Vagina (tissue), 2 donors: ENCODE data around the gene CASP5. TPM values are rescaled to one million over a fixed set of nuclear protein-coding genes. Genes with fewer than 3 reads are reported as not detected.
A peak's percentile ranks its signal among the peaks of the same experiment; 100 is the strongest.

Experiments used
- DNase-seq, 2 donors: peaks; one replicate each; pipeline ENCODE4 v3.0.0-alpha.2; 2017; ENCODE audit errors: extremely low spot score in 2 of 2
- H3K27ac ChIP-seq: fragments of 200-600 bp; sonication (generic); one replicate; pipeline ENCODE4 v1.5.1; 2019
- H3K27me3 ChIP-seq: fragments of 200-600 bp; sonication (generic); one replicate; pipeline ENCODE4 v1.5.1; 2019
- H3K36me3 ChIP-seq, 2 donors: fragments of 200-600 bp; sonication (generic); one replicate each; pipeline ENCODE4 v1.5.1; 2017 to 2019
- H3K4me1 ChIP-seq: fragments of 200-600 bp; sonication (generic); one replicate; pipeline ENCODE4 v1.5.1; 2019
- H3K4me3 ChIP-seq, 2 donors: fragments of 200-600 bp; sonication (generic); 1 replicate in 1 of 2; 2 replicates in 1 of 2; pipeline ENCODE4 v1.5.1; 2016 to 2019
- H3K9me3 ChIP-seq: fragments of 200-600 bp; sonication (generic); one replicate; pipeline ENCODE4 v1.5.1; 2019
- POLR2A ChIP-seq, 2 donors: fragments of 450-650 bp; IDR thresholded peaks; one replicate each; pipeline ENCODE4 v1.6.1; 2017; ENCODE audit warnings: antibody characterized with exemption in 2 of 2, mild to moderate bottlenecking in 2 of 2, moderate library complexity in 2 of 2
- POLR2AphosphoS5 ChIP-seq, 2 donors: sonication (generic); formaldehyde crosslinking; IDR thresholded peaks; one replicate each; pipeline ENCODE4 v1.9.0; 2017; ENCODE audit warnings: antibody characterized with exemption in 2 of 2, mild to moderate bottlenecking in 2 of 2, low read depth in 1 of 2; ENCODE audit not compliant: insufficient read depth in 1 of 2
- intact Hi-C: fragments of 100-400 bp; cut with DNase I; formaldehyde crosslinking; loops from one replicate; pipeline ENCODE4 v1.15.1; 2023
- total RNA-seq: library from RNA; depleted of rRNA; stranded (reverse); fragments of >200 nt; gene quantifications from one replicate; pipeline ENCODE4 v1.2.3, GENCODE V29; 2016
- TF ChIP-seq, protein P1 (sequence below), 3 experiments: fragments of 450-650 bp in 2 of 3; fragments of 200-600 bp in 1 of 3; sonication (generic) in 1 of 3; IDR thresholded peaks; one replicate each; pipeline ENCODE4 v1.5.1; 2017 to 2019; ENCODE audit warnings: antibody characterized with exemption in 3 of 3, mild to moderate bottlenecking in 2 of 3, moderate library complexity in 2 of 3

The CASP5 gene
- total RNA-seq, 1 donor from 2014 or later: not detected

DNA sequence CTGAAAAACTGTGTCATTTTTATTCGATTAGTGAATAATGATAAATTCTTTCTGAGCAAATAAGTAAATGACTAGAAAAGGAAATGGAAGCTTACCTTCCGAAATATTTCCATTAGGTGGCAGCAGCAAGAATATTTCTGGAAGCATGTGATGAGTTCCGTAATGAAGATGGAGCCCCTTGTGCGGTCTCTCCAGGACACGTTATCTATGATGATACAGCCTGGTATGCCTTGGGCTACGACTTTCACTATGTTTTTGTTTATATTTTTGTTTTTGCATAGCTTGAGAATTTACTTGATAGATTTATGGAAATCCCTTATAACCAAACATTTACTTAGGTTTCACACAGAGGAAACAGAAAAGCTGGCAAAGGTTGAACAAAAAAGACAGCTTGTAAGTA is 25.7 kb downstream of the CASP5 start:
- no peaks in the 10 kb centered on the region for H3K9me3 ChIP-seq
- no peaks in the 10 kb centered on the region for H3K27me3 ChIP-seq
- TF ChIP-seq POLR2AphosphoS5 (IDR thresholded peaks at IDR 0.05; ENCODE audit: insufficient read depth in 1 of 2, low read depth in 1 of 2) (no peak), POLR2A (IDR thresholded peaks at IDR 0.05) (no peak)
- TF ChIP-seq, protein P1, sequence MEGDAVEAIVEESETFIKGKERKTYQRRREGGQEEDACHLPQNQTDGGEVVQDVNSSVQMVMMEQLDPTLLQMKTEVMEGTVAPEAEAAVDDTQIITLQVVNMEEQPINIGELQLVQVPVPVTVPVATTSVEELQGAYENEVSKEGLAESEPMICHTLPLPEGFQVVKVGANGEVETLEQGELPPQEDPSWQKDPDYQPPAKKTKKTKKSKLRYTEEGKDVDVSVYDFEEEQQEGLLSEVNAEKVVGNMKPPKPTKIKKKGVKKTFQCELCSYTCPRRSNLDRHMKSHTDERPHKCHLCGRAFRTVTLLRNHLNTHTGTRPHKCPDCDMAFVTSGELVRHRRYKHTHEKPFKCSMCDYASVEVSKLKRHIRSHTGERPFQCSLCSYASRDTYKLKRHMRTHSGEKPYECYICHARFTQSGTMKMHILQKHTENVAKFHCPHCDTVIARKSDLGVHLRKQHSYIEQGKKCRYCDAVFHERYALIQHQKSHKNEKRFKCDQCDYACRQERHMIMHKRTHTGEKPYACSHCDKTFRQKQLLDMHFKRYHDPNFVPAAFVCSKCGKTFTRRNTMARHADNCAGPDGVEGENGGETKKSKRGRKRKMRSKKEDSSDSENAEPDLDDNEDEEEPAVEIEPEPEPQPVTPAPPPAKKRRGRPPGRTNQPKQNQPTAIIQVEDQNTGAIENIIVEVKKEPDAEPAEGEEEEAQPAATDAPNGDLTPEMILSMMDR (IDR thresholded peaks at IDR 0.05): no peak
- intact Hi-C loops: no loop called here
- no peaks in the 10 kb centered on the region for H3K4me1 ChIP-seq
- DNase-seq: no peak
- H3K36me3 ChIP-seq: no peaks in the 10 kb centered on the region
- H3K27ac ChIP-seq: no peak overlapping the region
- H3K4me3 ChIP-seq: no peak overlapping the region

- H3K27ac ChIP-seq: no peak overlapping the region
- no peaks in the 10 kb centered on the region for H3K4me1 ChIP-seq
- H3K36me3 ChIP-seq: no peaks in the 10 kb centered on the region
- intact Hi-C loops: no loop called here
- TF ChIP-seq POLR2AphosphoS5 (IDR thresholded peaks at IDR 0.05; ENCODE audit: insufficient read depth in 1 of 2, low read depth in 1 of 2) (no peak), POLR2A (IDR thresholded peaks at IDR 0.05) (no peak)
- TF ChIP-seq, protein P1 (IDR thresholded peaks at IDR 0.05): no peak
- H3K4me3 ChIP-seq: no peak overlapping the region
- H3K27me3 ChIP-seq: no peaks in the 10 kb centered on the region
- DNase-seq: no peak
- H3K9me3 ChIP-seq: no peaks in the 10 kb centered on the region
Measured at GRCh38 chr11:104995001-104995408, 28.0 kb downstream of the CASP5 start.

DNA sequence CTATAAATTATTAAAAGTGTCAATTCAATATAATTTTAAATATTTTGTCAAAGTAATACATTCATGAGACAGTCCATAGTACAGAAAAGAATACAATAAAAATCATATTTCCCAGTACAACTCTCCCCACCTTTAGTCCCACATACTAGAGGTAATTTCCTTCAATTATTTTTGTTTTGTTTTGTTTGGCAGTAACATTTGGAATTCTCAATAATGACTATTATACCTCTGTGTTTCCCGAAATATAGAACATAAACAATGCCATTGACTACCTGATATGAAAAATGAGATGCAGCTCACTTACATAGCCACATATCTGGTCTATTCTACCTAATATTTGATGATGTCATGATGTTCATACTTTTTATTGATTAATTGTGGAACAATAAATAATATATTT is 30.2 kb downstream of the CASP5 start:
- no peak overlapping the region for H3K27ac ChIP-seq
- DNase-seq: no peak
- H3K4me1 ChIP-seq: no peaks in the 10 kb centered on the region
- H3K9me3 ChIP-seq: no peaks in the 10 kb centered on the region
- intact Hi-C loops: no loop called here
- no peaks in the 10 kb centered on the region for H3K36me3 ChIP-seq
- TF ChIP-seq POLR2A (IDR thresholded peaks at IDR 0.05) (no peak), POLR2AphosphoS5 (IDR thresholded peaks at IDR 0.05; ENCODE audit: insufficient read depth in 1 of 2, low read depth in 1 of 2) (peak in 1 of 2 donors; percentile 29)
- TF ChIP-seq, protein P1 (IDR thresholded peaks at IDR 0.05): no peak
- no peaks in the 10 kb centered on the region for H3K27me3 ChIP-seq
- H3K4me3 ChIP-seq: no peak overlapping the region

DNA sequence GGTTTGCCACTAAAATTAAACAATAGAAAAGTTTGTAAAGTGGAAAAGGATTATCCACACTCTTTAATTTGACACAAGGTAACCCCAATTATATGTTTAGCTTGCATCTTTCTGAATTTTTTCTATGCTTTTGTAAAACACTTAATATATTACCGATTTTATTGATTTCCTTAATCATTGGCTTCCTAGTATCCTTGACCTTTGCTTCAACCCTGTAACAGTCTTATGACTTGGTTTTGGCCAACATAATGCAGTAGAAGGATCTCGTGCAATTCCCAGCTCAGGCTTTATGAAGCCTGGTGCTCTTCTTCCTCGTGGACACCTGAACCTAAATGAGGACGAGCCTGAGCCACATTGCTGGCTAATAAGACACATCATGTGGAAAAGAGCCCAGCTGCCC is 31.0 kb downstream of the CASP5 start:
- H3K36me3 ChIP-seq: no peaks in the 10 kb centered on the region
- DNase-seq: no peak
- no peaks in the 10 kb centered on the region for H3K4me1 ChIP-seq
- intact Hi-C loops: no loop called here
- H3K27me3 ChIP-seq: no peaks in the 10 kb centered on the region
- H3K9me3 ChIP-seq: no peaks in the 10 kb centered on the region
- H3K4me3 ChIP-seq: no peak overlapping the region
- TF ChIP-seq POLR2A (IDR thresholded peaks at IDR 0.05): no peak
- no peak overlapping the region for H3K27ac ChIP-seq

DNA sequence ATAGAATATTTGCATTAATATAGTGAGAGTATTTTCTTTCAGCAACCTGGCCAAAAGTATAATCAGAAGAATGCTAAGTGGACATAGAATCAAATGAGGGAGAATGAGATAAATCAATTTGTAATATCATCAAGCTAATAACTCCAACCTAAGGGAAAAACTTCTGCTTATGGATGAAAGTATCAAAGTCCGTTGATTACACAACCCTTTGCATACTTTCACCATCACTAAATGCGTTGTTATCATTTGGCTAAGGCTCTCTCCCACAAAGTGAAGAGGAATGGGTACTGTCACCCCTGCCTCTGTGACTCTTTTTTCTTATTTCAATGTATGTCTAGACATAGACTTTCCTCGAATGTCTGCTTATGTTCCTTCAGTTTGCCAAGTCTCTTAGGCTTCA is 38.2 kb downstream of the CASP5 start:
- H3K9me3 ChIP-seq: no peaks in the 10 kb centered on the region
- no peaks in the 10 kb centered on the region for H3K27me3 ChIP-seq
- no peak for TF ChIP-seq POLR2AphosphoS5 (IDR thresholded peaks at IDR 0.05; ENCODE audit: insufficient read depth in 1 of 2, low read depth in 1 of 2)
- TF ChIP-seq POLR2A (IDR thresholded peaks at IDR 0.05): no peak
- TF ChIP-seq, protein P1 (IDR thresholded peaks at IDR 0.05): no peak
- H3K36me3 ChIP-seq: no peaks in the 10 kb centered on the region
- no peak overlapping the region for H3K4me3 ChIP-seq
- no peak for DNase-seq
- no peak overlapping the region for H3K27ac ChIP-seq
- intact Hi-C loops: no loop called here
- H3K4me1 ChIP-seq: no peaks in the 10 kb centered on the region

DNA sequence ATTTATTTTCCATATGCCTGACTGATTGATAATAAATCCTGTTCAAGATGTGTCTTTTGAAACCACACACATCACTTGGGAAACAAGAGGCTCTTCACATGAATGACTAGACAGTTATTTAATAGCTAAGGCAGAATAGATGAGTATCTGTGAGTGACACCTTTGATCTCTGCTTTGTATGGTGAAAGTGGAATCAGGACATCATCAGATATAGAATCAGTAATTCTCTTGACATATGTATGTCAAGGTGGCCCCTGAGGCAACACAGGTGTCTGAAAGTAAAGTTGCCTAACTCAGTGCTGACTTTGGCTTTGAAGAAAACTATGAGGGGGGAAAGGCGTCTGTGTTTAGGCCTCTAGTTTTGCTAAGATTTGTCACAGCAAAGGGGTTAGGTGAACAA is 43.1 kb downstream of the CASP5 start:
- no peaks in the 10 kb centered on the region for H3K9me3 ChIP-seq
- TF ChIP-seq POLR2AphosphoS5 (IDR thresholded peaks at IDR 0.05; ENCODE audit: insufficient read depth in 1 of 2, low read depth in 1 of 2): no peak
- TF ChIP-seq POLR2A (IDR thresholded peaks at IDR 0.05): no peak
- TF ChIP-seq, protein P1 (IDR thresholded peaks at IDR 0.05): no peak
- intact Hi-C loops: no loop called here
- H3K27me3 ChIP-seq: no peaks in the 10 kb centered on the region
- H3K4me3 ChIP-seq: no peak overlapping the region
- no peak for DNase-seq
- no peaks in the 10 kb centered on the region for H3K36me3 ChIP-seq
- H3K4me1 ChIP-seq: no peaks in the 10 kb centered on the region
- H3K27ac ChIP-seq: no peak overlapping the region
